ENCODE results near the gene MAP7D3. TPM values are rescaled to one million over a fixed set of nuclear protein-coding genes. Genes with fewer than 3 reads are reported as not detected.
A peak's percentile ranks its signal among the peaks of the same experiment; 100 is the strongest.

MAP7D3 gene
- total and polyA plus RNA-seq, 2 of the 4 experiments (the other 2 are of a cell fraction), result 10.0 to 23.8 TPM

- Histone ChIP-seq H3K79me1 (ENCODE audit: low read depth in 1 of 2, low read length in 2 of 2) (no peaks in the 10 kb centered on the region), H3K27me3 (ENCODE audit: control insufficient read depth, insufficient read depth, low read length) (no peaks in the 10 kb centered on the region; the same call in 1 of the 2 replicates), H3K27ac (ENCODE audit: insufficient read depth, low read length) (no peak overlapping the region), H2AK9ac (replicated peaks; ENCODE audit: low read depth, low read length, poor library complexity) (peak overlapping the region; percentile 56), H2BK120ac (ENCODE audit: low read depth, low read length) (no peak overlapping the region; the same call in 1 of the 2 replicates), H2BK15ac (ENCODE audit: low read depth, low read length) (no peak overlapping the region), H3K36me3 (ENCODE audit: control insufficient read depth, insufficient read depth, low read length) (peaks cover 26% of the 10 kb centered on the region), H3K4me2 (ENCODE audit: low read depth, low read length) (no peak overlapping the region), H2BK5ac (ENCODE audit: low read depth, low read length, poor library complexity, severe bottlenecking) (no peak overlapping the region), H3K56ac (ENCODE audit: extremely low read depth, insufficient read depth, low read length) (no peak overlapping the region), H3K23ac (ENCODE audit: low read depth, low read length) (no peak overlapping the region), H4K8ac (ENCODE audit: low read depth in 2 of 2, low read length in 2 of 2) (no peak overlapping the region), H2BK20ac (ENCODE audit: low read depth, low read length) (0 out of 2 replicates have a peak overlapping the region, but pooled peaks have one; percentile 43), H3K4me1 (ENCODE audit: control insufficient read depth, insufficient read depth, low read length) (peaks cover 12% of the 10 kb centered on the region), H4K91ac (ENCODE audit: insufficient read depth, low read depth, low read length) (no peak overlapping the region; the same call in 1 of the 2 replicates), H3K4me3 (ENCODE audit: insufficient read depth, low read depth, low read length) (no peak overlapping the region), H4K20me1 (ENCODE audit: insufficient read depth, low read length) (no peaks in the 10 kb centered on the region; the same call in 1 of the 2 replicates), H3K9me3 (ENCODE audit: control insufficient read depth, insufficient read depth, low read length) (no peaks in the 10 kb centered on the region), H3K14ac (replicated peaks; ENCODE audit: low read depth, low read length) (no peak overlapping the region), H2AFZ (replicated peaks; ENCODE audit: low read length, poor library complexity) (peak overlapping the region; percentile 45), H4K5ac (ENCODE audit: low read depth, low read length) (no peak overlapping the region), H3K9ac (ENCODE audit: low read depth, low read length) (no peak overlapping the region), H3K4ac (ENCODE audit: low read depth, low read length) (peak overlapping the region; percentile 59), H3K18ac (ENCODE audit: low read depth, low read length) (no peak overlapping the region), H3K9me1 (ENCODE audit: insufficient read depth, low read length) (peaks cover 10% of the 10 kb centered on the region), H2AK5ac (ENCODE audit: low read depth, low read length) (0 out of 2 replicates have a peak overlapping the region, but pooled peaks have one; percentile 2)
- in situ Hi-C loops (cut with MboI; ENCODE audit: low sequenced_read_pairs), result no loop called here
- dilution Hi-C loops (cut with HindIII; ENCODE audit: low sequenced_read_pairs, unreplicated experiment), result no loop called here
- DNase-seq (no peak), ATAC-seq (ENCODE audit: low read depth) (no peak)
- BruUV-seq (replicated peaks), result no TSS peak
- TF ChIP-seq CEBPB (IDR thresholded peaks at IDR 0.05; ENCODE audit: low read depth, low read length), result no peak
- no peak for TF ChIP-seq BHLHE40 (IDR thresholded peaks at IDR 0.05; ENCODE audit: low read depth, low read length)
- TF ChIP-seq USF2 (IDR thresholded peaks at IDR 0.05; ENCODE audit: low read depth, low read length), result no peak
- no peak for TF ChIP-seq MAFK (IDR thresholded peaks at IDR 0.05; ENCODE audit: low read depth, low read length)
- no peak for TF ChIP-seq RAD21 (IDR thresholded peaks at IDR 0.05; ENCODE audit: low read length)
- TF ChIP-seq CHD1 (IDR thresholded peaks at IDR 0.05; ENCODE audit: low read depth, low read length), result no peak
- TF ChIP-seq ELK1 (IDR thresholded peaks at IDR 0.05; ENCODE audit: borderline replicate concordance, low read depth, low read length), result no peak
- no peak for TF ChIP-seq SMC3 (IDR thresholded peaks at IDR 0.05; ENCODE audit: low read depth, low read length)
- no peak for TF ChIP-seq RFX5 (IDR thresholded peaks at IDR 0.05; ENCODE audit: low read depth, low read length)
- TF ChIP-seq MXI1 (IDR thresholded peaks at IDR 0.05; ENCODE audit: borderline replicate concordance, low read depth, low read length), result no peak
- TF ChIP-seq POLR2A (IDR thresholded peaks at IDR 0.05; ENCODE audit: low read depth, low read length), result no peak
- WGBS, 2 experiments (ENCODE audit: extremely low coverage in 2 of 2, insufficient read length in 1 of 2), result 81% methylated on average over 8 of the region's 17 CpGs; no CpG with 5 or more reads in 1 of the 2 experiments
- intact Hi-C loops (cut with micrococcal nuclease), result no loop called here
- POLR2A ChIA-PET (ENCODE audit: unreplicated experiment), result interaction anchor here (0.5 kb wide), 1 partner anchor 90 kb away, joined by 3 read pairs; no protein-coding TSS in a partner anchor
- CTCF ChIA-PET, result no interaction called here
These were observed 38.6 kb downstream of the MAP7D3 start for GRCh38 chrX:136212557-136213111.
